Neural progenitor cell (in vitro differentiated cells): Measurements from ENCODE around the gene BMP2K.

ENCODE experiments used
- CTCF ChIP-seq: fragments of 200-600 bp; sonication (generic); IDR thresholded peaks from 2 replicates; pipeline ENCODE4 v1.5.1; 2017; ENCODE audit warnings: antibody characterized with exemption, mild to moderate bottlenecking
- EZH2 ChIP-seq: fragments of 200-600 bp; sonication (generic); IDR thresholded peaks from 2 replicates; pipeline ENCODE4 v1.6.1; 2017; ENCODE audit warnings: antibody characterized with exemption, mild to moderate bottlenecking, moderate library complexity
- EZH2phosphoT487 ChIP-seq: fragments of 200-600 bp; sonication (generic); IDR thresholded peaks from 2 replicates; pipeline ENCODE4 v1.6.1; 2017; ENCODE audit warnings: antibody characterized with exemption

- TF ChIP-seq CTCF = no peak
- TF ChIP-seq EZH2 = no peak
- TF ChIP-seq EZH2phosphoT487 = no peak
Measured at GRCh38 chr4:78747475-78747922, 28.7 kb upstream of the BMP2K start.
